Stimulated activated CD4-positive, alpha-beta T cell treated with anti-CD3 and anti-CD28 coated beads, Interleukin-15, amount 100 ng/mL, for 1 hour (primary cell): ENCODE data around the gene KRTAP5-4.
"Not testable (repeated sequence)": the region's sequence is repeated elsewhere in the genome, so short reads cannot be mapped to it uniquely, and the experiment has no call there.

ENCODE experiments used
- DNase-seq, 2 donors: peaks; one replicate each; pipeline ENCODE4 v3.0.0-alpha.2; 2020; ENCODE audit warnings: low read depth in 1 of 2, low spot score in 1 of 2

Gene KRTAP5-4, protein sequence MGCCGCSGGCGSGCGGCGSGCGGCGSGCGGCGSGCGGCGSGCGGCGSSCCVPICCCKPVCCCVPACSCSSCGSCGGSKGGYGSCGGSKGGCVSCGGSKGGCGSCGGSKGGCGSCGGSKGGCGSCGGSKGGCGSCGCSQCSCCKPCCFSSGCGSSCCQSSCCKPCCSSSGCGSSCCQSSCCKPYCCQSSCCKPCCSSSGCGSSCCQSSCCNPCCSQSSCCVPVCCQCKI

DNA sequence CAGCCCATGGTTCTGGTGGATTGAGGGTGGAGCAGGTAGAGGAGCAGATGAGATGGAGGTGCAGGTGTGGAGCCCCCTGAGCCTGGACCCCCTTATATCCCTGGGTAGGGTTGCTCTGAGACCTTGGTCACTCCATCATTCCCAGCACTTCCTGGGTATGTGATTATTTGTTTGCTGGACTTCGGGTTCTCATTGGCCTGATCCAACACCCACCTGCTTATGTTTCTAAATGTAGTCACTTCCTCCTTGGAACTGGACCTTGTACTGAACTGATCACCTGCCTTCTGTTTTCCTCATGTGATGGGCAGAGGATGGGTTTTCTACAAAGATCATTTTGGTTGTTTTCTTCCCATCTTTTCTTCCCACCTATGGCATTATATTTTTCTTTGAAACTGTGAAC lies at the start of gene KRTAP5-4:
Gene KRTAP5-4, minus strand, starts transcription at position 53 of the 400 bp plus-strand sequence. Its CDS starts 45 bp downstream, at position 8.
- no peak for DNase-seq

DNA sequence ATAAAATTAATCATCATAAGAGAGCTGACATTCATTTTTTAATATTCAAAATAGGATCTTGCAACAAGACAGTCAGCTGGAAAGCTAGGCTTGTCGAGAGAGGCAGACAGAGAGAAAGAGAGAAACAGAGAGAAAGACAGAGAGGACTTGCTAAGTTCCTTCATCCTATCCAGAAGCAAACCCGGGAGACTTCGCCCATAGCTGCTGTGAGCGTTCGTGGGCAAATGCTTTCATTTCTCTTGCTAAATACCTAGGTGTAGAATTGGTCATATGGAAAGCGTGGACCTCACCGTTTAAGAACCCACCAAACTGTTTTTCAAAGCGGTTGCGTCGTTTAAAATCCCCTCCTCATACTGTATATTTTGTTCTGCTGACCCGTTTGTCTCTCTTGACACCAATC lies 49.7 kb upstream of the KRTAP5-4 start:
- no peak for DNase-seq

GRCh38 chr11:1670905-1671371 lies 49.0 kb upstream of the KRTAP5-4 start:
- DNase-seq = no peak

DNA sequence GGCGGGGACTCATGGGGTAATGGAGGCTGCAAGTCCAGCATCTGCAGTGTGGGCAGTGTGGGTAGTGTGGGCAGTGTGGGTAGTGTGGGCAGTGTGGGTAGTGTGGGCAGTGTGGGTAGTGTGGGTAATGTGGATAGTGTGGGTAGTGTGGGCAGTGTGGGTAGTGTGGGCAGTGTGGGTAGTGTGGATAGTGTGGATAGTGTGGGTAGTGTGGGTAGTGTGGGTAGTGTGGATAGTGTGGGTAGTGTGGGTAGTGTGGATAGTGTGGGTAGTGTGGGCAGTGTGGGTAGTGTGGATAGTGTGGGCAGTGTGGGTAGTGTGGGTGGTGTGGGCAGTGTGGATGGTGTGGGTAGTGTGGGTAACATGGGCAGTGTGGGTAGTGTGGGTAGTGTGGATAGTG lies 48.5 kb upstream of the KRTAP5-4 start:
- DNase-seq = not testable (repeated sequence)

- DNase-seq = no peak
Measured at GRCh38 chr11:1669546-1670218, 47.7 kb upstream of the KRTAP5-4 start.

DNA sequence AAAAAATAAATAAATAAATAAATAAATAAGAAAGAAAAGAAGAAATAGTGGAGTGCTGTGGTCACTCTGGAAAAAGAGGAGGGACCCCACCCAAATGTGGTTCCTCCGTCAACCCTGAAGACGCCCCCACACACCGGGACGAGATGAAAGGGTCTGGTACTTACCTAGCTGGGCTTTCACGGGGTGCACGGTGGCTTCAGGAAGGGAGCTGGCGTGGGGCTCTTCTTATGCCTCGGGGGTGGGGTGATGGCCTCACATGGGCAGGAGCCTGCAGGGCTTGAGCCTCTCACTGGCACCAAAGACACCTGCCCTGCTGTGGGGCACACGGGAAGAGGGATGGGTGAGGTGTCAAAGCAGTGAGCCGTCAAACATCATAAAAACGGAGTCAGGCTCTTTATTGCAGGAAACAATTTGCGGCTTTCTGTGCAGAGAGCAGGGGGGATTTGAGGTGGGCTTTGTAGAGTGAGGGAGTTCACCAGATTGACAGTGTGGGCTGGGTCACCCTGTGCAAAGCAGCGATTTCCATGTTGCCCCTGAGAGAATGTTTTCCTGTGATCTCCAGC lies 47.1 kb upstream of the KRTAP5-4 start:
- no peak for DNase-seq

GRCh38 chr11:1667906-1668305 lies 46.0 kb upstream of the KRTAP5-4 start:
- no peak for DNase-seq

DNA sequence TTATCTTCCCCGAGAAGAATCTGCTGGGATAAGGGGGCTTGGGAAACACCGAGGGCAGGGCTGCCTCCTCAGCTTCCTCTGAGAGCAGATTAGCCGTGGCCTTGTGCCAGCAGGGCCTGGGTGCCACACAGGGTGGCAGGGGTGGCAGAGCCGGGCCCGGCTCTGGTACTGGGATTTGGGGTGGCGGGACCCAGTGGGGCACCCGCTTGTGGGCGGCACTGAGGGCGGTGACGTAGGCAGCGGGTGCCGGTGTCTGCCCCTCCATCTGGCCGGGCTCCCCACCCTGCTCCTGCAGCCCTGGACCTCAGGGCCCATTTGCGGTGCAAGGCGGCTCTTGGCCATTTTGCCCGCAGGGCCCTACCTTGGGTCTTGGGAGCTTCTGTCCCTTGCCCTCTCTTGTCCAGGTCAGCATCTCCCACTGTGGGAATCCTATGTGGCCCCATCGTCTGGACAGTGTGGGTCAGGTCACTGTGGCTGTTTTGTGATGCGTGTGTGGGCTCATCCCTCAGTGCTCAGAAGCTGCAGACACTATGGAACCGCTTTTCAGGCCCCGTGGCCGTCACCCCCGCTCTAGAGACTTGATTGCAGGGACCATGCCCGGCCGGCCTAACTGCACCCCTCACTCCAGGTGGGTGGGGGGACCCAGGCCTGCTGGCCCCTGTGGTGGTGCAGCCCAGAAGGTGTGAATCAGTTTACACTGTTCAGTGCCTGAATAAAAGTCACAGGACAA lies 45.3 kb upstream of the KRTAP5-4 start:
- DNase-seq = no peak

DNA sequence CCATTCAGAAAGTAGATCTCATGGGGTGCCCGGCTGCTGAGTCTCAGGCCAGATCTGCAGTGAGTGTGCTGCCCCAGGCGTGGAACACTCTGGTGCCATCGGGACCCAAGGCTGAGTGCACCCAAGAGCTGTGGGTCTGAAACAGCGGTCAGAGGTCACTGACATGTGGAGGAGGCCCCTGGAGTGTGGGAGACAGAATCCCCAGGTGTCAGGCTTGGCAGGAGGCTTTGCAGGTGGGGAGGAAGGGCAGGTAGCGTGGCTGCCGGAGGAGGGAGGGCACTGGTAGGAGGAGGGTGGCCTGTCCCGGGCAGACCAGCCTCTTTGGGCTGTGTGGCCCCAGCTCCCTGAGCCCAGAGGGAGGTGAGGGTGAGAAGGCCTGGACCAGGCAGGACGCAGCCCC lies 43.4 kb upstream of the KRTAP5-4 start:
- DNase-seq = no peak

- DNase-seq = not testable (repeated sequence)
Measured at GRCh38 chr11:1662699-1663283, 40.9 kb upstream of the KRTAP5-4 start.

GRCh38 chr11:1661454-1662269 lies 39.7 kb upstream of the KRTAP5-4 start:
- DNase-seq = not testable (repeated sequence)

- DNase-seq = no peak
Measured at GRCh38 chr11:1660111-1660867, 38.4 kb upstream of the KRTAP5-4 start.

- no peak for DNase-seq
Measured at GRCh38 chr11:1659506-1659905, 37.6 kb upstream of the KRTAP5-4 start.

DNA sequence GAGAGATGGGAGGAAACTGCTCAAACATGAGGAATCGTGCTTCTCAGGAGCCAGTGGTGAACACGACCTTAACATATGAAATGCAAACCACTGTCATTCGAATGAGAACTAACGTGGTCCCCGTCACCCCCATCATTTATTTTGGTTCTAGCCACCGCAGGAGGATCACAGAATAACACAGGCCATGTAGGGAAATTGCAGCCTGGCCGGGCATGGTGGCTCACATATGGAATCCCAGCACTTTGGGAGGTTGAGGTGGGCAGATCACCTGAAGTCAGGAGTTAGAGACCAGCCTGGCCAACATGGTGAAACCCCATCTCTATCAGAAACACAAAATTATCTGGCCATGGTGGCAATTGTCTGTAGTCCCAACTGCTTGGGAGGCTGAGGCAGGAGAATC lies 34.7 kb upstream of the KRTAP5-4 start:
- DNase-seq = no peak

- no peak for DNase-seq
Measured at GRCh38 chr11:1656061-1656441, 34.1 kb upstream of the KRTAP5-4 start.

GRCh38 chr11:1655168-1656060 lies 33.5 kb upstream of the KRTAP5-4 start:
- no peak for DNase-seq

DNA sequence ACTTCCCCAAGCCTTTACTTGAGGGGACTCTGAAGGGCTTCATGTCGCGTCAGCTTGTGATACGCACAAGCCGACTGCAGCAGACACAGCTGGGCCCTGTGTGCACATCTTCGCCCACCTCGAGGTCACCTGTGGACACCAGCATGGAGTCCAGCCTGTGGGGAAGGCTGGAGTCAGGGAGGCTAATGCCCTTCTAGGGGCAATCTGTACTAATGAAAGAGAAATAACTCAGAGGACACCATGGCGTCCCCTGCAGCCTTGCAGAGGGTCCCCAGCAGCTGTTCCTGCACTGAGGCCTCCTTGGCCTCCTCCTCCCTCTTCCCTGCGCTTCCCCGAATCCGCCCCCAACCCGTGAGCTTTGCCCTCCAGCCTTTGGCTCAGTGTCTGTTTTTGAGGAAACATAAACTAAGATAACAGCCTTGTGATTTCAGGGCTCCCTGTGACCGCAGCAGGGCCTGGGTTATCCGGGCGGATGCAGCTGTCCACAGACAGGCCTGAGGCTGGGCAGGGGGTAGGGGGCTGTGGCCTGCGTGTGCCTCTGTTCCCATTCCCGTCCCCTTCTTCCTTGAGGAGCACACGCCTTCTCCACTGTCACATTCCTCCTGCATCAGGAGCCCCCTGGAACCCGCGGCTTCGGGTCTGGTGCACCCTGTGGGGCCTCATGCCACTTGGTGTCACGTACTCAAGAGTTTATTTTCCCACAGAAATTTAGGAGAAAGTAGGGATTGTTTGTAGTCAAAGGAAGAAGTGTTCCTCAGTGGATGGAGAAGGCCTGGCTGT lies 32.6 kb upstream of the KRTAP5-4 start:
- no peak for DNase-seq
